OCI-LY1 (cell line): ENCODE results near the gene CDK18.

Experiments used
- CTCF ChIP-seq: fragments of 200-600 bp; sonication (generic), shearing (Covaris generic); IDR thresholded peaks from 2 replicates; pipeline ENCODE4 v1.5.1; 2017; ENCODE audit warnings: mild to moderate bottlenecking, antibody characterized with exemption, low read length, moderate library complexity, mixed read lengths
- EZH2 ChIP-seq: fragments of 200-600 bp; sonication (generic), shearing (Covaris generic); IDR thresholded peaks from 2 replicates; pipeline ENCODE4 v1.8.0; 2017; ENCODE audit warnings: borderline replicate concordance, mixed run types, mild to moderate bottlenecking, antibody characterized with exemption, low read length, moderate library complexity, mixed read lengths

GRCh38 chr1:205481218-205481617 is 23.3 kb upstream of the CDK18 start:
- no peak for TF ChIP-seq CTCF
- no peak for TF ChIP-seq EZH2
